ENCODE data around the gene PODXL. TPM values are rescaled to one million over a fixed set of nuclear protein-coding genes. Genes with fewer than 3 reads are reported as not detected.

The PODXL gene
- total RNA-seq, 1 experiment from 2014 or later = 44.2 TPM

DNA sequence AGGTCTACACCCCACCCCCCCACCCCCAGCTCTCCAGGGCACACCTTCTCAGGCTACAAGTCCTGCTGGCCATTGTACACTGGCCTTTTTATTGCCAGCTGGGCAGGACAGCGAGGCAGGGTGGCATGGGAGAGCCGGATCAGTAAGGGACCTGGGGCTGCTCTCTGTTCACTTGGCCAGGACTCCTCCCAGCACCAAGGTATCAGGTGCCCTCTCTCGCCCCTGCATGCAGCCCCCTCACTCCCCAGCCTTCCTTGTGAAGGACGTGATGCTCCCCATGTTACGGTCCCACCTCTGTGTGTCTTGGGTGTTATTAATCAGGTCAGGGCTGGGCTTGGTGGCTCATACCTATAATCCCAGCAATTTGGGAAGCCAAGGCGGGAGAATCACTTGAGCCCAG lies 26.3 kb downstream of the PODXL start:
- H3K4me1 ChIP-seq (ENCODE audit: insufficient read depth, low read length) = peaks cover 11% of the 10 kb centered on the region
- no peaks in the 10 kb centered on the region for H4K20me1 ChIP-seq (ENCODE audit: low read length)
- POLR2A ChIA-PET (ENCODE audit: unreplicated experiment) = no interaction called here
- H3K4me3 ChIP-seq (ENCODE audit: low read length) = no peak overlapping the region
- CTCF ChIA-PET = no interaction called here
- H2AFZ ChIP-seq (ENCODE audit: low read length) = no peak overlapping the region
- no peak for DNase-seq
- intact Hi-C loops (cut with micrococcal nuclease) = no loop called here
- no TSS peak for BruUV-seq (replicated peaks)
- H3K27me3 ChIP-seq (ENCODE audit: low read length) = no peaks in the 10 kb centered on the region
- TF ChIP-seq EZH2 (IDR thresholded peaks at IDR 0.05; ENCODE audit: low read length, unreplicated experiment) = no peak
- TF ChIP-seq EZH2phosphoT487 (IDR thresholded peaks at IDR 0.05; ENCODE audit: borderline replicate concordance, low read length) = no peak
- TF ChIP-seq, protein P1, sequence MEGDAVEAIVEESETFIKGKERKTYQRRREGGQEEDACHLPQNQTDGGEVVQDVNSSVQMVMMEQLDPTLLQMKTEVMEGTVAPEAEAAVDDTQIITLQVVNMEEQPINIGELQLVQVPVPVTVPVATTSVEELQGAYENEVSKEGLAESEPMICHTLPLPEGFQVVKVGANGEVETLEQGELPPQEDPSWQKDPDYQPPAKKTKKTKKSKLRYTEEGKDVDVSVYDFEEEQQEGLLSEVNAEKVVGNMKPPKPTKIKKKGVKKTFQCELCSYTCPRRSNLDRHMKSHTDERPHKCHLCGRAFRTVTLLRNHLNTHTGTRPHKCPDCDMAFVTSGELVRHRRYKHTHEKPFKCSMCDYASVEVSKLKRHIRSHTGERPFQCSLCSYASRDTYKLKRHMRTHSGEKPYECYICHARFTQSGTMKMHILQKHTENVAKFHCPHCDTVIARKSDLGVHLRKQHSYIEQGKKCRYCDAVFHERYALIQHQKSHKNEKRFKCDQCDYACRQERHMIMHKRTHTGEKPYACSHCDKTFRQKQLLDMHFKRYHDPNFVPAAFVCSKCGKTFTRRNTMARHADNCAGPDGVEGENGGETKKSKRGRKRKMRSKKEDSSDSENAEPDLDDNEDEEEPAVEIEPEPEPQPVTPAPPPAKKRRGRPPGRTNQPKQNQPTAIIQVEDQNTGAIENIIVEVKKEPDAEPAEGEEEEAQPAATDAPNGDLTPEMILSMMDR (conservative IDR thresholded peaks at IDR 0.05; ENCODE audit: low read depth, low read length) = no peak
- no peaks in the 10 kb centered on the region for H3F3A ChIP-seq (ENCODE audit: low read length, unreplicated experiment)
- no peaks in the 10 kb centered on the region for H3K36me3 ChIP-seq (ENCODE audit: low read depth, low read length)
- no peak for ATAC-seq
- no peak overlapping the region for H3K27ac ChIP-seq (ENCODE audit: low read length)
- H3K9ac ChIP-seq (ENCODE audit: low read length) = no peak overlapping the region
- no peaks in the 10 kb centered on the region for H3K9me2 ChIP-seq (replicated peaks; ENCODE audit: low read length)
- H3K79me2 ChIP-seq (ENCODE audit: low read length) = peaks cover 42% of the 10 kb centered on the region
- no peaks in the 10 kb centered on the region for H3K9me3 ChIP-seq (ENCODE audit: low read length)
- H3K4me2 ChIP-seq (ENCODE audit: low read length) = no peak overlapping the region

- no peak overlapping the region for H3K4me3 ChIP-seq (ENCODE audit: low read length)
- ChIA-PET POLR2A (ENCODE audit: unreplicated experiment) (no interaction called here), CTCF (no interaction called here)
- BruUV-seq (replicated peaks) = no TSS peak
- no peak overlapping the region for H3K4me2 ChIP-seq (ENCODE audit: low read length)
- H4K20me1 ChIP-seq (ENCODE audit: low read length) = no peaks in the 10 kb centered on the region
- peaks cover 16% of the 10 kb centered on the region for H3K4me1 ChIP-seq (ENCODE audit: insufficient read depth, low read length)
- no peak overlapping the region for H3K9ac ChIP-seq (ENCODE audit: low read length)
- H3K9me2 ChIP-seq (replicated peaks; ENCODE audit: low read length) = no peaks in the 10 kb centered on the region
- DNase-seq (no peak), ATAC-seq (no peak)
- TF ChIP-seq EZH2 (IDR thresholded peaks at IDR 0.05; ENCODE audit: low read length, unreplicated experiment) (no peak), EZH2phosphoT487 (IDR thresholded peaks at IDR 0.05; ENCODE audit: borderline replicate concordance, low read length) (no peak)
- TF ChIP-seq, protein P1 (conservative IDR thresholded peaks at IDR 0.05; ENCODE audit: low read depth, low read length) = no peak
- H3K79me2 ChIP-seq (ENCODE audit: low read length) = peaks cover 42% of the 10 kb centered on the region
- no peaks in the 10 kb centered on the region for H3K9me3 ChIP-seq (ENCODE audit: low read length)
- no peak overlapping the region for H2AFZ ChIP-seq (ENCODE audit: low read length)
- H3F3A ChIP-seq (ENCODE audit: low read length, unreplicated experiment) = no peaks in the 10 kb centered on the region
- intact Hi-C loops (cut with micrococcal nuclease) = no loop called here
- no peaks in the 10 kb centered on the region for H3K36me3 ChIP-seq (ENCODE audit: low read depth, low read length)
- H3K27me3 ChIP-seq (ENCODE audit: low read length) = no peaks in the 10 kb centered on the region
- H3K27ac ChIP-seq (ENCODE audit: low read length) = no peak overlapping the region
Measured at GRCh38 chr7:131529617-131530016, 26.8 kb downstream of the PODXL start.

- Histone ChIP-seq H3K4me2 (ENCODE audit: low read length) (no peak overlapping the region), H3K9me2 (replicated peaks; ENCODE audit: low read length) (no peaks in the 10 kb centered on the region), H3K27ac (ENCODE audit: low read length) (no peak overlapping the region), H3K9me3 (ENCODE audit: low read length) (no peaks in the 10 kb centered on the region), H3F3A (ENCODE audit: low read length, unreplicated experiment) (no peaks in the 10 kb centered on the region), H2AFZ (ENCODE audit: low read length) (no peak overlapping the region), H3K36me3 (ENCODE audit: low read depth, low read length) (no peaks in the 10 kb centered on the region), H3K9ac (ENCODE audit: low read length) (no peak overlapping the region), H3K79me2 (ENCODE audit: low read length) (peaks cover 45% of the 10 kb centered on the region), H4K20me1 (ENCODE audit: low read length) (no peaks in the 10 kb centered on the region), H3K27me3 (ENCODE audit: low read length) (no peaks in the 10 kb centered on the region), H3K4me3 (ENCODE audit: low read length) (no peak overlapping the region), H3K4me1 (ENCODE audit: insufficient read depth, low read length) (peaks cover 18% of the 10 kb centered on the region)
- no peak for DNase-seq
- CTCF ChIA-PET = no interaction called here
- TF ChIP-seq EZH2 (IDR thresholded peaks at IDR 0.05; ENCODE audit: low read length, unreplicated experiment) (no peak), EZH2phosphoT487 (IDR thresholded peaks at IDR 0.05; ENCODE audit: borderline replicate concordance, low read length) (no peak)
- TF ChIP-seq, protein P1 (conservative IDR thresholded peaks at IDR 0.05; ENCODE audit: low read depth, low read length) = no peak
- BruUV-seq (replicated peaks) = no TSS peak
- POLR2A ChIA-PET (ENCODE audit: unreplicated experiment) = no interaction called here
- intact Hi-C loops (cut with micrococcal nuclease) = no loop called here
- ATAC-seq = no peak
Measured at GRCh38 chr7:131529179-131529578, 27.2 kb downstream of the PODXL start.
